Ovary (tissue), 3 donors: ENCODE measurements around the gene CASP2.

Experiments used
- CTCF ChIP-seq, 3 donors: fragments of 450-650 bp in 2 of 3; fragments of 200-600 bp in 1 of 3; IDR thresholded peaks; one replicate each; pipeline versions ENCODE4 v1.5.1 to v1.8.0; 2016 to 2022; ENCODE audit warnings: antibody characterized with exemption in 3 of 3, mild to moderate bottlenecking in 1 of 3
- POLR2A ChIP-seq: fragments of 450-650 bp; IDR thresholded peaks from one replicate; pipeline ENCODE4 v1.6.1; 2017; ENCODE audit warnings: antibody characterized with exemption, mild to moderate bottlenecking, moderate library complexity
- donor health status: DM: no; HTN: no; CAD: no.

GRCh38 chr7:143292876-143293275 is 4.7 kb downstream of the CASP2 start:
- TF ChIP-seq POLR2A (no peak), CTCF (IDR thresholded peaks at IDR 0.05) (no peak)
